WTC11 (cell line): ENCODE measurements around the gene PHF21B. TPM values are rescaled to one million over a fixed set of nuclear protein-coding genes. Genes with fewer than 3 reads are reported as not detected.

Experiments used
- ATAC-seq: fragments of 200-7000 bp; cut with Tn5 transposase; 2 replicates; pipeline ENCODE4 v1.10.0; 2021; ENCODE audit warnings: mild to moderate bottlenecking, moderate library complexity
- CTCF ChIA-PET: fragments of 300-600 bp; sonication (Branson Sonifier 250); formaldehyde crosslinking; loops from one replicate; lab custom pipeline; 2021; ENCODE audit warnings: antibody characterized with exemption; lab: Charles Lee
- POLR2A ChIA-PET: fragments of 350-600 bp; sonication (Branson Sonifier 250); formaldehyde crosslinking; loops from one replicate; lab custom pipeline; 2021; ENCODE audit warnings: antibody characterized with exemption; lab: Charles Lee
- DNase-seq: peaks from one replicate; pipeline ENCODE4 v3.0.0; 2021; ENCODE audit warnings: low spot score
- H3K27ac Mint-ChIP-seq: 2 replicates; pipeline ENCODE4 v1.8.0; 2021; ENCODE audit warnings: mixed read lengths
- H3K27me3 Mint-ChIP-seq: 2 replicates; pipeline ENCODE4 v1.8.0; 2021; ENCODE audit warnings: low read depth, mild to moderate bottlenecking, moderate library complexity, mixed read lengths
- H3K36me3 Mint-ChIP-seq: 2 replicates; pipeline ENCODE4 v1.8.0; 2021; ENCODE audit warnings: mixed read lengths
- H3K4me1 Mint-ChIP-seq: 2 replicates; pipeline ENCODE4 v1.8.0; 2022; ENCODE audit warnings: mixed read lengths
- H3K4me3 Mint-ChIP-seq: 2 replicates; pipeline ENCODE4 v1.8.0; 2021; ENCODE audit warnings: mild to moderate bottlenecking, moderate library complexity, mixed read lengths
- H3K9me3 Mint-ChIP-seq: 2 replicates; pipeline ENCODE4 v1.8.0; 2021; ENCODE audit warnings: mixed read lengths
- CREB1 ChIP-seq: sonication (generic); formaldehyde crosslinking; IDR thresholded peaks from 2 replicates; pipeline ENCODE4 v1.8.0; 2023; ENCODE audit warnings: mild to moderate bottlenecking, missing genetic modification reagents
- EMX1 ChIP-seq: fragments of 250-450 bp; sonication (Bioruptor Pico); IDR thresholded peaks from 2 replicates; pipeline ENCODE4 v1.8.0; 2021; ENCODE audit warnings: mild to moderate bottlenecking
- FOXJ3 ChIP-seq: sonication (generic); formaldehyde crosslinking; IDR thresholded peaks from 2 replicates; pipeline ENCODE4 v1.9.0; 2021; ENCODE audit warnings: missing genetic modification reagents, mild to moderate bottlenecking, borderline replicate concordance
- FOXK1 ChIP-seq: sonication (generic); formaldehyde crosslinking; IDR thresholded peaks from 2 replicates; pipeline ENCODE4 v1.8.0; 2022; ENCODE audit warnings: mild to moderate bottlenecking, moderate library complexity, missing genetic modification reagents
- FOXP1 ChIP-seq: sonication (generic); formaldehyde crosslinking; IDR thresholded peaks from 2 replicates; pipeline ENCODE4 v1.8.0; 2022; ENCODE audit warnings: missing genetic modification reagents, mild to moderate bottlenecking, moderate library complexity, borderline replicate concordance
- JUN ChIP-seq: sonication (generic); formaldehyde crosslinking; IDR thresholded peaks from 2 replicates; pipeline ENCODE4 v1.8.0; 2023; ENCODE audit warnings: mild to moderate bottlenecking, missing genetic modification reagents
- KAT7 ChIP-seq: sonication (generic); formaldehyde crosslinking; IDR thresholded peaks from 2 replicates; pipeline ENCODE4 v1.8.1; 2023; ENCODE audit warnings: missing genetic modification reagents, mild to moderate bottlenecking, borderline replicate concordance
- MXD4 ChIP-seq: fragments of 250-450 bp; sonication (Bioruptor Pico); IDR thresholded peaks from 2 replicates; pipeline ENCODE4 v1.8.0; 2021; ENCODE audit warnings: mild to moderate bottlenecking, moderate library complexity, borderline replicate concordance
- NFATC4 ChIP-seq: fragments of 250-450 bp; sonication (Bioruptor Pico); IDR thresholded peaks from 2 replicates; pipeline ENCODE4 v1.9.0; 2021; ENCODE audit warnings: mild to moderate bottlenecking
- NFYB ChIP-seq: sonication (generic); formaldehyde crosslinking; conservative IDR thresholded peaks from 2 replicates; pipeline ENCODE4 v1.8.0; 2022; ENCODE audit warnings: low read depth, missing genetic modification reagents
- NR3C1 ChIP-seq: sonication (generic); formaldehyde crosslinking; conservative IDR thresholded peaks from 2 replicates; pipeline ENCODE4 v1.8.1; 2023; ENCODE audit warnings: low read depth, mild to moderate bottlenecking, missing genetic modification reagents
- PRRX2 ChIP-seq: fragments of 250-450 bp; sonication (Bioruptor Pico); IDR thresholded peaks from 2 replicates; pipeline ENCODE4 v1.8.0; 2021; ENCODE audit warnings: mild to moderate bottlenecking
- RORB ChIP-seq: fragments of 250-450 bp; sonication (Bioruptor Pico); IDR thresholded peaks from 2 replicates; pipeline ENCODE4 v1.9.0; 2021; ENCODE audit warnings: mild to moderate bottlenecking
- SP1 ChIP-seq: sonication (generic); formaldehyde crosslinking; conservative IDR thresholded peaks from 2 replicates; pipeline ENCODE4 v1.8.1; 2022; ENCODE audit warnings: missing genetic modification reagents
- TEAD4 ChIP-seq: sonication (generic); formaldehyde crosslinking; IDR thresholded peaks from 2 replicates; pipeline ENCODE4 v1.8.0; 2022; ENCODE audit warnings: mild to moderate bottlenecking, missing genetic modification reagents
- ZNF219 ChIP-seq: sonication (generic); formaldehyde crosslinking; IDR thresholded peaks from 2 replicates; pipeline ENCODE4 v1.8.0; 2023; ENCODE audit warnings: missing genetic modification reagents, mild to moderate bottlenecking, borderline replicate concordance
- ZNF416 ChIP-seq: fragments of 250-450 bp; sonication (Bioruptor Pico); IDR thresholded peaks from 2 replicates; pipeline ENCODE4 v1.9.0; 2021; ENCODE audit warnings: mild to moderate bottlenecking, inconsistent platforms
- ZNF423 ChIP-seq: fragments of 250-450 bp; sonication (Bioruptor Pico); IDR thresholded peaks from 2 replicates; pipeline ENCODE4 v2.1.2; 2022; ENCODE audit warnings: mild to moderate bottlenecking, moderate library complexity
- total RNA-seq: library from RNA; stranded (reverse); gene quantifications from 3 replicates; pipeline ENCODE4 v1.2.3, GENCODE V29; 2021
- TF ChIP-seq, protein P1 (sequence below): sonication (generic); formaldehyde crosslinking; IDR thresholded peaks from 2 replicates; pipeline ENCODE4 v1.8.1; 2023; ENCODE audit warnings: mild to moderate bottlenecking, missing genetic modification reagents
- TF ChIP-seq, protein P2 (sequence below): sonication (generic); formaldehyde crosslinking; IDR thresholded peaks from 2 replicates; pipeline ENCODE4 v1.8.1; 2023; ENCODE audit warnings: mild to moderate bottlenecking, missing genetic modification reagents, borderline replicate concordance
- TF ChIP-seq, protein P3 (sequence below): fragments of 250-450 bp; sonication (Bioruptor Pico); IDR thresholded peaks from 2 replicates; pipeline ENCODE4 v1.8.0; 2021; ENCODE audit warnings: mild to moderate bottlenecking
- TF ChIP-seq, protein P4 (sequence below): sonication (generic); formaldehyde crosslinking; IDR thresholded peaks from 2 replicates; pipeline ENCODE4 v1.8.0; 2022; ENCODE audit warnings: mild to moderate bottlenecking, missing genetic modification reagents
- TF ChIP-seq, protein P5 (sequence below): sonication (generic); formaldehyde crosslinking; IDR thresholded peaks from 2 replicates; pipeline ENCODE4 v1.8.1; 2022; ENCODE audit warnings: low read depth, mild to moderate bottlenecking, moderate library complexity, missing genetic modification reagents, borderline replicate concordance

The PHF21B gene
- total RNA-seq, 1 experiment from 2014 or later = 107 TPM

DNA sequence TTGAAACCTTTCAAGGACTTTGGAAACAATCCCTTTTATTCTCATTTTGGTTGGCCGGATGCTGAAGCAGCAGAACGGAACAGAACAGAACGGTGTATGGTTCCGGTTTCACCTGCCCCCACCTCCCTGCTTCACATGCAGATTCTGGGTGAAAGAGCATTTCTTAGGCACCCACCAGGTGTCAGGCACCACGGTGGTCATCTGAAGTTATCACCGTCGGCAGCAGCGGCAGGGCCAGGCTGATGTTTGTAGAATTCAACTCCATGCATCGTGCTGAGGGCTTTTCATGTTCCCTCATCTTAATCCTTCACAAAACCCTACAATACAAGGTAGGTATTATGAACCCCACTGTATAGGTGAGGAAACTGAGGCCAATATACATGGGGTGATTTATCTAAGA, 13.6 kb upstream of the PHF21B start:
- H3K27ac Mint-ChIP-seq = peak overlapping the region; percentile 44
- POLR2A ChIA-PET = no interaction called here
- ATAC-seq (peak; percentile 80), DNase-seq (no peak)
- H3K9me3 Mint-ChIP-seq = no peaks in the 10 kb centered on the region
- TF ChIP-seq ZNF219 (CRISPR knock-in tag) (no peak), SP1 (0 out of 2 replicates have a peak, but pooled peaks have one; percentile 34), ZNF423 (CRISPR knock-in tag) (peak; percentile 64), FOXK1 (CRISPR knock-in tag) (0 out of 2 replicates have a peak, but pooled peaks have one; percentile 40)
- TF ChIP-seq, protein P1, sequence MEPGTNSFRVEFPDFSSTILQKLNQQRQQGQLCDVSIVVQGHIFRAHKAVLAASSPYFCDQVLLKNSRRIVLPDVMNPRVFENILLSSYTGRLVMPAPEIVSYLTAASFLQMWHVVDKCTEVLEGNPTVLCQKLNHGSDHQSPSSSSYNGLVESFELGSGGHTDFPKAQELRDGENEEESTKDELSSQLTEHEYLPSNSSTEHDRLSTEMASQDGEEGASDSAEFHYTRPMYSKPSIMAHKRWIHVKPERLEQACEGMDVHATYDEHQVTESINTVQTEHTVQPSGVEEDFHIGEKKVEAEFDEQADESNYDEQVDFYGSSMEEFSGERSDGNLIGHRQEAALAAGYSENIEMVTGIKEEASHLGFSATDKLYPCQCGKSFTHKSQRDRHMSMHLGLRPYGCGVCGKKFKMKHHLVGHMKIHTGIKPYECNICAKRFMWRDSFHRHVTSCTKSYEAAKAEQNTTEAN (CRISPR knock-in tag) = 0 out of 2 replicates have a peak, but pooled peaks have one; percentile 57
- TF ChIP-seq, protein P2, sequence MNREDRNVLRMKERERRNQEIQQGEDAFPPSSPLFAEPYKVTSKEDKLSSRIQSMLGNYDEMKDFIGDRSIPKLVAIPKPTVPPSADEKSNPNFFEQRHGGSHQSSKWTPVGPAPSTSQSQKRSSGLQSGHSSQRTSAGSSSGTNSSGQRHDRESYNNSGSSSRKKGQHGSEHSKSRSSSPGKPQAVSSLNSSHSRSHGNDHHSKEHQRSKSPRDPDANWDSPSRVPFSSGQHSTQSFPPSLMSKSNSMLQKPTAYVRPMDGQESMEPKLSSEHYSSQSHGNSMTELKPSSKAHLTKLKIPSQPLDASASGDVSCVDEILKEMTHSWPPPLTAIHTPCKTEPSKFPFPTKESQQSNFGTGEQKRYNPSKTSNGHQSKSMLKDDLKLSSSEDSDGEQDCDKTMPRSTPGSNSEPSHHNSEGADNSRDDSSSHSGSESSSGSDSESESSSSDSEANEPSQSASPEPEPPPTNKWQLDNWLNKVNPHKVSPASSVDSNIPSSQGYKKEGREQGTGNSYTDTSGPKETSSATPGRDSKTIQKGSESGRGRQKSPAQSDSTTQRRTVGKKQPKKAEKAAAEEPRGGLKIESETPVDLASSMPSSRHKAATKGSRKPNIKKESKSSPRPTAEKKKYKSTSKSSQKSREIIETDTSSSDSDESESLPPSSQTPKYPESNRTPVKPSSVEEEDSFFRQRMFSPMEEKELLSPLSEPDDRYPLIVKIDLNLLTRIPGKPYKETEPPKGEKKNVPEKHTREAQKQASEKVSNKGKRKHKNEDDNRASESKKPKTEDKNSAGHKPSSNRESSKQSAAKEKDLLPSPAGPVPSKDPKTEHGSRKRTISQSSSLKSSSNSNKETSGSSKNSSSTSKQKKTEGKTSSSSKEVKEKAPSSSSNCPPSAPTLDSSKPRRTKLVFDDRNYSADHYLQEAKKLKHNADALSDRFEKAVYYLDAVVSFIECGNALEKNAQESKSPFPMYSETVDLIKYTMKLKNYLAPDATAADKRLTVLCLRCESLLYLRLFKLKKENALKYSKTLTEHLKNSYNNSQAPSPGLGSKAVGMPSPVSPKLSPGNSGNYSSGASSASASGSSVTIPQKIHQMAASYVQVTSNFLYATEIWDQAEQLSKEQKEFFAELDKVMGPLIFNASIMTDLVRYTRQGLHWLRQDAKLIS (CRISPR knock-in tag) = no peak
- CTCF ChIA-PET = no interaction called here
- no peaks in the 10 kb centered on the region for H3K36me3 Mint-ChIP-seq
- H3K27me3 Mint-ChIP-seq = peaks cover 5% of the 10 kb centered on the region; the same call in 1 of the 2 replicates
- H3K4me1 Mint-ChIP-seq = peaks cover 26% of the 10 kb centered on the region
- no peak overlapping the region for H3K4me3 Mint-ChIP-seq

DNA sequence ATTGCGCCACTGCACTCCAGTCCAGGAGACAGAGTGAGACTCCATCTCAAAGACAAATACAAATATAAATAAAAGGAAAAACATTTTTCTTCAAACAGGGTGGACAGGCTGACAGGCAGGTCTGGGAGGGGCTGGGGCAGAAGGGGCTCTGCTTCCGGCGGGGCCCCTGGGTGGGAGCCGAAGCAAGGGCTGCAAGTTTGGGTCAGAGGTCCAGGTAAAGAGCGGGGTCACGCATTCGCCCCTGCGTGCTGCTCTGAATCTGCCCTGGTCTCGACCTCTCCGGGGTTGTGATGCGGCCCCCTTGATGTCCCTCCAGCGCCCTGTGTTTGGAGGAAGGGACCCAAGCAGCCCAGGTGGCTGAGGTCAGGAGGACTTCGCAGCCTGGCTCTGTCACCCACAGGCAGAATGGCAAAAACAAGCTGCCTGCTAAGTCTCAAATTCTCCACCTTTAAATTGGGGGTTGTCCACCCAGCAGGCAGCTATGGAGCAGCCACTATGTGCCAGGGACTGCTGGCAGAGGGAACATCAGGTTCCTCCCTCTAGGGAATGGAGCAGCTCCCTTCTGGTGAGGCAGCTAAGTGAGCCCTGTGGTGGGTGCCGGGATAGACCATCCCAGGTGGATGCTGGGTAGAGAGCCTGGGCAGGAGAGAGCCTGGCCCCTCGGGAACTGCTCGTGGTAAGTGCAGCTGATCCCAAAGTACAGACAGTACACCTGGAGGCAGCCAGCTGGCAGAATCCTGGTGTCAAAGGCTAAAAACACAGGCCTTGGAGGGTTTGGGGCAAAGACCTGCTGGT, 10.3 kb upstream of the PHF21B start:
- TF ChIP-seq, protein P3, sequence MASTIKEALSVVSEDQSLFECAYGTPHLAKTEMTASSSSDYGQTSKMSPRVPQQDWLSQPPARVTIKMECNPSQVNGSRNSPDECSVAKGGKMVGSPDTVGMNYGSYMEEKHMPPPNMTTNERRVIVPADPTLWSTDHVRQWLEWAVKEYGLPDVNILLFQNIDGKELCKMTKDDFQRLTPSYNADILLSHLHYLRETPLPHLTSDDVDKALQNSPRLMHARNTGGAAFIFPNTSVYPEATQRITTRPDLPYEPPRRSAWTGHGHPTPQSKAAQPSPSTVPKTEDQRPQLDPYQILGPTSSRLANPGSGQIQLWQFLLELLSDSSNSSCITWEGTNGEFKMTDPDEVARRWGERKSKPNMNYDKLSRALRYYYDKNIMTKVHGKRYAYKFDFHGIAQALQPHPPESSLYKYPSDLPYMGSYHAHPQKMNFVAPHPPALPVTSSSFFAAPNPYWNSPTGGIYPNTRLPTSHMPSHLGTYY (CRISPR knock-in tag) = no peak
- TF ChIP-seq CREB1 (CRISPR knock-in tag) (no peak), RORB (CRISPR knock-in tag) (no peak), FOXP1 (no peak), MXD4 (CRISPR knock-in tag) (no peak), NFATC4 (CRISPR knock-in tag) (no peak), PRRX2 (CRISPR knock-in tag) (no peak), TEAD4 (CRISPR knock-in tag) (no peak), ZNF416 (CRISPR knock-in tag) (no peak), NR3C1 (CRISPR knock-in tag) (no peak), FOXJ3 (CRISPR knock-in tag) (no peak), ZNF423 (CRISPR knock-in tag) (no peak), EMX1 (no peak), JUN (CRISPR knock-in tag) (no peak), NFYB (no peak), ZNF219 (CRISPR knock-in tag) (no peak), KAT7 (CRISPR knock-in tag) (no peak)
- TF ChIP-seq, protein P4, sequence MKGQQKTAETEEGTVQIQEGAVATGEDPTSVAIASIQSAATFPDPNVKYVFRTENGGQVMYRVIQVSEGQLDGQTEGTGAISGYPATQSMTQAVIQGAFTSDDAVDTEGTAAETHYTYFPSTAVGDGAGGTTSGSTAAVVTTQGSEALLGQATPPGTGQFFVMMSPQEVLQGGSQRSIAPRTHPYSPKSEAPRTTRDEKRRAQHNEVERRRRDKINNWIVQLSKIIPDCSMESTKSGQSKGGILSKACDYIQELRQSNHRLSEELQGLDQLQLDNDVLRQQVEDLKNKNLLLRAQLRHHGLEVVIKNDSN = no peak
- TF ChIP-seq, protein P5, sequence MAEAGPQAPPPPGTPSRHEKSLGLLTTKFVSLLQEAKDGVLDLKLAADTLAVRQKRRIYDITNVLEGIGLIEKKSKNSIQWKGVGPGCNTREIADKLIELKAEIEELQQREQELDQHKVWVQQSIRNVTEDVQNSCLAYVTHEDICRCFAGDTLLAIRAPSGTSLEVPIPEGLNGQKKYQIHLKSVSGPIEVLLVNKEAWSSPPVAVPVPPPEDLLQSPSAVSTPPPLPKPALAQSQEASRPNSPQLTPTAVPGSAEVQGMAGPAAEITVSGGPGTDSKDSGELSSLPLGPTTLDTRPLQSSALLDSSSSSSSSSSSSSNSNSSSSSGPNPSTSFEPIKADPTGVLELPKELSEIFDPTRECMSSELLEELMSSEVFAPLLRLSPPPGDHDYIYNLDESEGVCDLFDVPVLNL (CRISPR knock-in tag) = no peak
- TF ChIP-seq, all 79 proteins: peak for 0
- Mint-ChIP-seq H3K27ac (peak overlapping the region; percentile 68; the same call in 1 of the 2 replicates), H3K9me3 (no peaks in the 10 kb centered on the region), H3K4me3 (no peak overlapping the region), H3K4me1 (peaks cover 26% of the 10 kb centered on the region), H3K27me3 (peaks cover 3% of the 10 kb centered on the region; the same call in 1 of the 2 replicates), H3K36me3 (no peaks in the 10 kb centered on the region)
- CTCF ChIA-PET = interaction anchor here (0.8 to 1.1 kb wide), 2 partner anchors 12 to 61 kb away, joined by 3 read pairs; no protein-coding TSS in a partner anchor
- POLR2A ChIA-PET = no interaction called here
- no peak for DNase-seq
- ATAC-seq = peak; percentile 81
